ENCODE results near the gene SLC6A8.
"Not testable (repeated sequence)": the region's sequence is repeated elsewhere in the genome, so short reads cannot be mapped to it uniquely, and the experiment has no call there.

Gene SLC6A8

GRCh38 chrX:153704631-153705402 lies 17.1 kb downstream of the SLC6A8 start:
- in situ Hi-C loops (cut with MboI; ENCODE audit: low sequenced_read_pairs), result not testable (repeated sequence)

DNA sequence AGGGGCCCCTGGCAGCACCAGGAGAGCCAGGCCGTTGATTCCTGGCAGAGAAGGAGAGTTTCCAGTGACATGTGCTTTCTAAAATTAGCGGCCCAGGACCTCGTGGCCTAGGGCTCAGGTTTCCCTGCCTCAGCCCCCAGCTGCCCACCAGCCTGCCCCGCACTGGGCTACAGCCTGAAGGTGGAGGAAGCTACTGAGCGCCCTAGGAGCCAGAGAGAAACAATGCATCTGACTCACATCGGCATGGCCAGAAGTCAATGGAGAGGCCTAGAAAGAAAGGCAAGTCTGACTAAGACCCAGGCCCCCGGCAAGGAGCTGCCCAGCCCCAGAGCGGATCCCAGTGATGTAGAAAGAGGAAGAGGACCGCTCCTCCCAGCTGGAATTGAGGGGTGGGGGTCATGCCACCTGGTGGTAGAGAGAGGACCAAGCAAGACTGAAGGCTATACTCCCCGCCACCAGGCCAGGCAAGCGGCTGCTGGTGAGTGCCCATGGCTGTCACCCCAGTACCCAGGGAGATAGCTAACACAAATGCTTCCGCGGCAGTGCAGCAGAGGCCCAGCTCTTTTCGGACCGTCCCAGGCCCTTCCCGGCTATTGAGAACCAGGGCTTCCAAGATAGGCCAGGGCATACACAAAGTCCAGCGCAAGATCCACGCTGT lies 17.8 kb downstream of the SLC6A8 start:
- in situ Hi-C loops (cut with MboI; ENCODE audit: low sequenced_read_pairs), result not testable (repeated sequence)

DNA sequence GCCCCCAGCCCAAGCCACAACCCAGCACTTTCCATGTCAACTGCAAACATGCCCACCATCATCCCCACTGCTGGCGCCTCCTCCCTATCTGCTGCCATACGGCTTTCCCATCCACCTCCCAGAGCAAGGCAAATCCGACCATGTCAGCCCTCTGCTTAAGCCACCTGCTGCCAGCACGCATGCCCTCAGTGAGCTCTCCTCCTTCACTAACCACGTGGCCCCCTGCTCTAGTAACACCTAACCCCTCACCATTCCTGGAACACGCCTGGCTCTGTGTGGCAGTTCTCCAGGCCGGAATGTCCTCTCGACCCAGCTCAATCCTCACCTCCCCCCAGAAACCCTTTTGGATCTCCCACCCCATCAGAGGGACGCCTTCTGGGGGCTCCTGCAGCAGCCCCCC lies 19.1 kb downstream of the SLC6A8 start:
- in situ Hi-C loops (cut with MboI; ENCODE audit: low sequenced_read_pairs), result no loop called here

DNA sequence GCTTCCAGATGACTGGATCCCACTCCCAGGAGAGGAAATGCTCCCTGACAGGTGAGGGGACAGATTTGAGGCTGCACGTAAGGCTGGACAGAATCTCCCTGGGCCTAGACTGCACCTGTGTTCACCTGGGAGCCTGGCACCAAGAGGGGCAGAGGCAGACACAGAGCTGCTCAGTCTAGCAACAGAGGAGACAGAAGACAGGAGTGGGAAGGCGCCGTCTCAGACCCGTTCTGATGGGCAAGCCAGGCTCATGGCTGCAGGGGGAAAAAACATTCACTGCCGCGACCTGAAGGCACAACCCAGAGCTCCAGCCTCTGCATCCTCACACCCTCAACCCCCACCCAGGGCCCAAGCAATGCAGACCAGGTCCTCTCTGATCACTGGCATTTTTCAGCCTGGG lies 19.7 kb downstream of the SLC6A8 start:
- in situ Hi-C loops (cut with MboI; ENCODE audit: low sequenced_read_pairs), result no loop called here

DNA sequence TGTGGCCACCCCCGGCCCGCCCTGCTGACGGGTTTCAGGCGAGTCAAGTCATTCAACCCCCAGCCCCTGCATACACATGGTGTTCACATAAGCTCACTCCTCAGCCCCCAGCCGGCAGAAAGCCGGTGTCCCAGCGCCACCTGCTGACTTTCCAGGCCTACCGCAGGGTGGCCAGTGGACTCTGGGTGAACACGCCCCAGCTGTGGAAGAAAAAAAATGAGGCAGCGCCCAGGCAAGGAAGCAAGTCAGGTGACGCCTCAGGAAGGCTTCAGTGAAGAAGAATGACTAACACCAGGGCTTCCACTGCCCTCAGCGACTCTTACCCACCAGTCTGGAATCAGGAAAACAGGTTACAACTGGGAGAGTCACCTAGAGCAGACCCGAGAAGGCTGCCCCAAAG lies 20.7 kb downstream of the SLC6A8 start:
- in situ Hi-C loops (cut with MboI; ENCODE audit: low sequenced_read_pairs), result no loop called here

- in situ Hi-C loops (cut with MboI; ENCODE audit: low sequenced_read_pairs), result no loop called here
Measured at GRCh38 chrX:153709726-153710674, 22.3 kb downstream of the SLC6A8 start.

DNA sequence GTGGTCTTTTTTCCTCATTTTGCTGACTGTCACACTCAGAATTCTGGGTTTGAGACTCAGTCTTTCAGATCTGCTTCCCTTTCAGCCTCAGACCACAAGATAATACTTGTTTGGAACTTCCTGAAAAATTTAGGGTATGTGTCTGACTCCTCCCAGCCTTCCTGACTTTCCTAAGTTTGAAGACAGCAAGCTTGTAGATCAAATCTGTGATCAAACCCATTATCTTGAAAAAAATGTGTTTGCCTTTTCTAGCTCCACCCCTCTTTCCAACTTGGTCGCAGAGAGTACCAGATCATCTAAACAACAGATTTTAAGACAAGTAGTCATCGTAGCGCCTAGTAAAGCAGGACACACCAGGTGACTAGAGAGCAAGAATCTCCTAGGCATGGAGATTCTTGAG lies 26.5 kb downstream of the SLC6A8 start:
- in situ Hi-C loops (cut with MboI; ENCODE audit: low sequenced_read_pairs), result no loop called here

DNA sequence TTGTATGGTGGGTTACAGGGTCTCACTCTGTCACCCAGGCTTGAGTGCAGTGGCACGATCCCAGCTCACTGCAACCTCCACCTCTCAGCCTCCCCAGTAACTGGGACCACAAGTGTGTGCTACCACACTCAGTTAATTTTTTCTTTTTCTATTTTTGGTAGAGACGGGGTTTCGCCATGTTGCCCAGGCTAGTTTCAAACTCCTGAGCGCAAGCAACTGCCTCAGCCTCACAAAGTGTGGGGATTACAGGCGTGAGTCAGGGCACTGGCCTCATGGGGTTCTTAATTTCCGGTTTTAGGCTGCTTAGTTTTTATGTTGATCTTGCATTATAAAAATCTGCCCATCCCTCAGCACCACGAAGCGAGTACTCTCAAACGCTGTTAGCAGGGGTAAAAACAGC lies 29.7 kb downstream of the SLC6A8 start:
- in situ Hi-C loops (cut with MboI; ENCODE audit: low sequenced_read_pairs), result no loop called here

GRCh38 chrX:153719238-153719637 lies 31.5 kb downstream of the SLC6A8 start:
- in situ Hi-C loops (cut with MboI; ENCODE audit: low sequenced_read_pairs), result no loop called here

- in situ Hi-C loops (cut with MboI; ENCODE audit: low sequenced_read_pairs), result no loop called here
Measured at GRCh38 chrX:153719701-153720100, 32.0 kb downstream of the SLC6A8 start.

GRCh38 chrX:153722704-153723350 lies 35.1 kb downstream of the SLC6A8 start:
- in situ Hi-C loops (cut with MboI; ENCODE audit: low sequenced_read_pairs), result no loop called here

DNA sequence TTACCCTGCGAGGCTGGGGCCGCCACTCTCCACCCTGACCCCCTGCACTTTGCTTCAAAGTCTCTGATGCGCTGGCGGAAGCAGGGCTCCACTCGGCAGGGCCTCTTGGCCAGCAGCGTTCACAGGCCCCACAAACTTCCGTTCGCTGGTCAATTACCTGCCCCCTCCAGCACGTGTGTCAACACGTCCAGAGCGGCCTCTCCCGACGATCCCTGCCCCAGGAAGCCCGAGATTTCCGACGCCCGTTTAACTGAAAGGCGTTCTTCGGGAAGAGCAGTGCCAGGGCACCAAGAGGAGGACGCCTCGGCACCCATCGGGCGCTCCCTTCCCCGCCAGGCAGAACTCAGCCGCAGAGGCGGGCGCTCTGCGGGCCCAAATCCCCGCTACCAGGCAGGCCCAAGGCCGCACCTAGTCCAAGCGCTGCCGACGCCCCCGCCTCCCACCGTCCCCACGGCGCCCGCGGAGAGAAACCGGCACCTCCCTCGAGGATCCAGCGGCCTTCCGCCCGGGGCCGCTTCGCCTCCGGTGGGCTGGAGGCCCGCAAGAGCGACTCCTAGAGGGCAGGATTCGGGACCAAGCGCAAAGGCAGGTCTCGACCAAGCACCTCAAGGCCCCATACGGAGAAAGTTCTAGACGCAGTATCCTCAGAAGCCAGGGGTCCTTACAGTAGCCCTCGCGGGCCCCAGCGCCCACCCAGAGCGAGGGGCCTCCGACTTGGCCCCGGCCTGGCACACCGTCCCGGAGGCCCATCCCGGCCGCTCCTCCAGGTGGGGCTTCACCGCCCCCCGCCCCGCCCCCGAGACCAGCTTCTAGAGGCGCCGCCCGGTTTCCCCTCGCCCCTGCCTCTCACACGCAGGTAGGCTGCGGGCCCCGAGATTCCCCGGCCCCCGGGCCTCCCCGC lies 35.9 kb downstream of the SLC6A8 start:
- in situ Hi-C loops (cut with MboI; ENCODE audit: low sequenced_read_pairs), result no loop called here

- in situ Hi-C loops (cut with MboI; ENCODE audit: low sequenced_read_pairs), result no loop called here
Measured at GRCh38 chrX:153724252-153725038, 36.7 kb downstream of the SLC6A8 start, which contains the start of the genes ABCD1 and BCAP31. Gene ABCD1, plus strand, starts transcription at chrX:153724856. Its CDS starts 411 bp downstream, at chrX:153725267. Gene BCAP31, minus strand, starts transcription at chrX:153724387. Its CDS starts 1,143 bp downstream, at chrX:153723244.

DNA sequence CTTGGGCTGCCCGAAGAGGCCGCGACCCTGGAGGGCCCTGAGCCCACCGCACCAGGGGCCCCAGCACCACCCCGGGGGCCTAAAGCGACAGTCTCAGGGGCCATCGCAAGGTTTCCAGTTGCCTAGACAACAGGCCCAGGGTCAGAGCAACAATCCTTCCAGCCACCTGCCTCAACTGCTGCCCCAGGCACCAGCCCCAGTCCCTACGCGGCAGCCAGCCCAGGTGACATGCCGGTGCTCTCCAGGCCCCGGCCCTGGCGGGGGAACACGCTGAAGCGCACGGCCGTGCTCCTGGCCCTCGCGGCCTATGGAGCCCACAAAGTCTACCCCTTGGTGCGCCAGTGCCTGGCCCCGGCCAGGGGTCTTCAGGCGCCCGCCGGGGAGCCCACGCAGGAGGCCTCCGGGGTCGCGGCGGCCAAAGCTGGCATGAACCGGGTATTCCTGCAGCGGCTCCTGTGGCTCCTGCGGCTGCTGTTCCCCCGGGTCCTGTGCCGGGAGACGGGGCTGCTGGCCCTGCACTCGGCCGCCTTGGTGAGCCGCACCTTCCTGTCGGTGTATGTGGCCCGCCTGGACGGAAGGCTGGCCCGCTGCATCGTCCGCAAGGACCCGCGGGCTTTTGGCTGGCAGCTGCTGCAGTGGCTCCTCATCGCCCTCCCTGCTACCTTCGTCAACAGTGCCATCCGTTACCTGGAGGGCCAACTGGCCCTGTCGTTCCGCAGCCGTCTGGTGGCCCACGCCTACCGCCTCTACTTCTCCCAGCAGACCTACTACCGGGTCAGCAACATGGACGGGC lies 37.5 kb downstream of the SLC6A8 start:
- in situ Hi-C loops (cut with MboI; ENCODE audit: low sequenced_read_pairs), result no loop called here

GRCh38 chrX:153725832-153726285 lies 38.1 kb downstream of the SLC6A8 start:
- in situ Hi-C loops (cut with MboI; ENCODE audit: low sequenced_read_pairs), result no loop called here

- in situ Hi-C loops (cut with MboI; ENCODE audit: low sequenced_read_pairs), result no loop called here
Measured at GRCh38 chrX:153726286-153727122, 38.8 kb downstream of the SLC6A8 start.
